Neural cell (in vitro differentiated cells): Measurements from ENCODE around the gene CDC42BPB. TPM values are rescaled to one million over a fixed set of nuclear protein-coding genes. Genes with fewer than 3 reads are reported as not detected.

Source experiments
- H2AFZ ChIP-seq: fragments of 200-600, 300-800 bp; sonication (generic), shearing (Covaris generic); 2 replicates; pipeline ENCODE4 v1.6.0; 2014; ENCODE audit warnings: low read depth, mild to moderate bottlenecking, antibody characterized with exemption, low read length, moderate library complexity
- H3F3A ChIP-seq: fragments of 200-600 bp; shearing (Covaris generic); 2 replicates; pipeline ENCODE4 v1.6.1; 2016; ENCODE audit warnings: mild to moderate bottlenecking, moderate library complexity, mixed read lengths, antibody characterized with exemption, low read length; ENCODE audit not compliant: insufficient read depth, poor library complexity, severe bottlenecking
- H3K27ac ChIP-seq: fragments of 200-600, 300-800 bp; sonication (generic), shearing (Covaris generic); 2 replicates; pipeline ENCODE4 v1.5.1; 2014; ENCODE audit warnings: mild to moderate bottlenecking, low read length, moderate library complexity
- H3K27me3 ChIP-seq: fragments of 300-800, 200-600 bp; sonication (generic), shearing (Covaris generic); 2 replicates; pipeline ENCODE4 v1.6.0; 2014; ENCODE audit warnings: mild to moderate bottlenecking, low read depth, low read length, moderate library complexity; ENCODE audit not compliant: insufficient read depth
- H3K36me3 ChIP-seq: fragments of 300-800, 200-600 bp; sonication (generic), shearing (Covaris generic); 2 replicates; pipeline ENCODE4 v1.5.1; 2014; ENCODE audit warnings: mild to moderate bottlenecking, antibody characterized with exemption, low read length, moderate library complexity; ENCODE audit not compliant: insufficient read depth
- H3K4me2 ChIP-seq: fragments of 300-800, 200-600 bp; sonication (generic), shearing (Covaris generic); 2 replicates; pipeline ENCODE4 v1.6.0; 2014; ENCODE audit warnings: mild to moderate bottlenecking, low read length
- H3K4me3 ChIP-seq: fragments of 300-800, 200-600 bp; sonication (generic), shearing (Covaris generic); 2 replicates; pipeline ENCODE4 v1.5.1; 2014; ENCODE audit warnings: mild to moderate bottlenecking, low read length, moderate library complexity
- H3K79me2 ChIP-seq: fragments of 200-600 bp; shearing (Covaris generic); replicated peaks from 2 replicates; pipeline ENCODE4 v1.6.0; 2014; ENCODE audit warnings: mild to moderate bottlenecking, low read length, moderate library complexity; ENCODE audit not compliant: insufficient read depth
- H3K9ac ChIP-seq: fragments of 300-800, 200-600 bp; sonication (generic), shearing (Covaris generic); 2 replicates; pipeline ENCODE4 v1.6.1; 2016; ENCODE audit warnings: mild to moderate bottlenecking, low read length, mixed read lengths
- H3K9me2 ChIP-seq: fragments of 200-600 bp; shearing (Covaris generic); 2 replicates; pipeline ENCODE4 v1.6.1; 2016; ENCODE audit warnings: mild to moderate bottlenecking, low read length, mixed read lengths; ENCODE audit not compliant: insufficient read depth
- H3K9me3 ChIP-seq: fragments of 200-600, 300-800 bp; sonication (generic), shearing (Covaris generic); 2 replicates; pipeline ENCODE4 v1.6.1; 2016; ENCODE audit warnings: mild to moderate bottlenecking, mixed run types, low read length, moderate library complexity, mixed read lengths
- H4K20me1 ChIP-seq: fragments of 200-600 bp; shearing (Covaris generic); 2 replicates; pipeline ENCODE4 v1.6.1; 2016; ENCODE audit warnings: mild to moderate bottlenecking, mixed run types; ENCODE audit not compliant: insufficient read depth
- EP300 ChIP-seq: fragments of 450-650 bp; conservative IDR thresholded peaks from 2 replicates; pipeline ENCODE4 v1.6.1; 2014; ENCODE audit warnings: antibody characterized with exemption, mild to moderate bottlenecking, moderate library complexity; ENCODE audit not compliant: poor library complexity, severe bottlenecking
- EZH2 ChIP-seq: fragments of 200-600, 300-800 bp; shearing (Covaris generic), sonication (generic); IDR thresholded peaks from 2 replicates; pipeline ENCODE4 v1.6.1; 2014; ENCODE audit warnings: antibody characterized with exemption, low read length, borderline replicate concordance, mild to moderate bottlenecking; ENCODE audit not compliant: insufficient read depth, poor library complexity, severe bottlenecking
- MXI1 ChIP-seq: fragments of 450-650 bp; conservative IDR thresholded peaks from 2 replicates; pipeline ENCODE4 v1.6.1; 2014; ENCODE audit warnings: antibody characterized with exemption, mild to moderate bottlenecking; ENCODE audit not compliant: poor library complexity, severe bottlenecking
- POLR2AphosphoS5 ChIP-seq: IDR thresholded peaks from 2 replicates; pipeline ENCODE4 v1.6.1; 2012
- RAD21 ChIP-seq: fragments of 450-650 bp; conservative IDR thresholded peaks from 2 replicates; pipeline ENCODE4 v1.6.1; 2014; ENCODE audit warnings: antibody characterized with exemption, mild to moderate bottlenecking, moderate library complexity
- SMC3 ChIP-seq: fragments of 450-650 bp; conservative IDR thresholded peaks from 2 replicates; pipeline ENCODE4 v1.6.1; 2014; ENCODE audit warnings: antibody characterized with exemption, mild to moderate bottlenecking, moderate library complexity; ENCODE audit not compliant: poor library complexity
- TAF1 ChIP-seq: IDR thresholded peaks from 2 replicates; pipeline ENCODE4 v1.6.1; 2012; ENCODE audit warnings: low read depth
- polyA plus RNA-seq: library from polyadenylated mRNA; depleted of rRNA; stranded (reverse); fragments of >200 nt; gene quantifications from 2 replicates; pipeline ENCODE4 v1.2.3, GENCODE V29; 2014
- TF ChIP-seq, protein P1 (sequence below): IDR thresholded peaks from 2 replicates; pipeline ENCODE4 v1.6.1; 2012; ENCODE audit warnings: borderline replicate concordance
- TF ChIP-seq, protein P2 (sequence below): fragments of 450-650 bp; IDR thresholded peaks from 2 replicates; pipeline ENCODE4 v1.5.1; 2014; ENCODE audit warnings: antibody characterized with exemption, mild to moderate bottlenecking, moderate library complexity; ENCODE audit not compliant: poor library complexity, severe bottlenecking

CDC42BPB gene
- polyA plus RNA-seq, 1 donor from 2014 or later = 43.8 TPM

DNA sequence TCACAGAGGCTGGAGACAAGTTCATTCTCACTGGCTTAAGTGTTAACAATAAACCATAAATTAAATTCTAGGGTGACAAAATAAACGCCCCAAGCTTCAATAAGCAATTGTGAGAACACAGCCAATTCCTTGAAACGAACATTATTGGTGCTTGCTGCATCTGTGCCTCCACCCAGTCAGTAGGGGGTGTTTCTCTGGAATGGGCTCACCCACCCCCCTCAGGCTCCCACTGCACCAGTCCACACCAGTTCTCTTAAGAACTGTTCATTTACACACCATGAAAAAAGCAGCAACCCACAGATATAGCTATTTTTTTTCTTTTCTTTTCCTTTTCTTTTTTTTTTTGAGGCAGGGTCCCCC lies 34.7 kb downstream of the CDC42BPB start:
- TF ChIP-seq POLR2AphosphoS5 = no peak
- TF ChIP-seq, protein P1, sequence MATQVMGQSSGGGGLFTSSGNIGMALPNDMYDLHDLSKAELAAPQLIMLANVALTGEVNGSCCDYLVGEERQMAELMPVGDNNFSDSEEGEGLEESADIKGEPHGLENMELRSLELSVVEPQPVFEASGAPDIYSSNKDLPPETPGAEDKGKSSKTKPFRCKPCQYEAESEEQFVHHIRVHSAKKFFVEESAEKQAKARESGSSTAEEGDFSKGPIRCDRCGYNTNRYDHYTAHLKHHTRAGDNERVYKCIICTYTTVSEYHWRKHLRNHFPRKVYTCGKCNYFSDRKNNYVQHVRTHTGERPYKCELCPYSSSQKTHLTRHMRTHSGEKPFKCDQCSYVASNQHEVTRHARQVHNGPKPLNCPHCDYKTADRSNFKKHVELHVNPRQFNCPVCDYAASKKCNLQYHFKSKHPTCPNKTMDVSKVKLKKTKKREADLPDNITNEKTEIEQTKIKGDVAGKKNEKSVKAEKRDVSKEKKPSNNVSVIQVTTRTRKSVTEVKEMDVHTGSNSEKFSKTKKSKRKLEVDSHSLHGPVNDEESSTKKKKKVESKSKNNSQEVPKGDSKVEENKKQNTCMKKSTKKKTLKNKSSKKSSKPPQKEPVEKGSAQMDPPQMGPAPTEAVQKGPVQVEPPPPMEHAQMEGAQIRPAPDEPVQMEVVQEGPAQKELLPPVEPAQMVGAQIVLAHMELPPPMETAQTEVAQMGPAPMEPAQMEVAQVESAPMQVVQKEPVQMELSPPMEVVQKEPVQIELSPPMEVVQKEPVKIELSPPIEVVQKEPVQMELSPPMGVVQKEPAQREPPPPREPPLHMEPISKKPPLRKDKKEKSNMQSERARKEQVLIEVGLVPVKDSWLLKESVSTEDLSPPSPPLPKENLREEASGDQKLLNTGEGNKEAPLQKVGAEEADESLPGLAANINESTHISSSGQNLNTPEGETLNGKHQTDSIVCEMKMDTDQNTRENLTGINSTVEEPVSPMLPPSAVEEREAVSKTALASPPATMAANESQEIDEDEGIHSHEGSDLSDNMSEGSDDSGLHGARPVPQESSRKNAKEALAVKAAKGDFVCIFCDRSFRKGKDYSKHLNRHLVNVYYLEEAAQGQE = no peak
- no peak for TF ChIP-seq TAF1
- TF ChIP-seq EP300 = no peak
- TF ChIP-seq RAD21 = no peak
- TF ChIP-seq SMC3 = no peak
- no peak for TF ChIP-seq MXI1
- TF ChIP-seq, protein P2, sequence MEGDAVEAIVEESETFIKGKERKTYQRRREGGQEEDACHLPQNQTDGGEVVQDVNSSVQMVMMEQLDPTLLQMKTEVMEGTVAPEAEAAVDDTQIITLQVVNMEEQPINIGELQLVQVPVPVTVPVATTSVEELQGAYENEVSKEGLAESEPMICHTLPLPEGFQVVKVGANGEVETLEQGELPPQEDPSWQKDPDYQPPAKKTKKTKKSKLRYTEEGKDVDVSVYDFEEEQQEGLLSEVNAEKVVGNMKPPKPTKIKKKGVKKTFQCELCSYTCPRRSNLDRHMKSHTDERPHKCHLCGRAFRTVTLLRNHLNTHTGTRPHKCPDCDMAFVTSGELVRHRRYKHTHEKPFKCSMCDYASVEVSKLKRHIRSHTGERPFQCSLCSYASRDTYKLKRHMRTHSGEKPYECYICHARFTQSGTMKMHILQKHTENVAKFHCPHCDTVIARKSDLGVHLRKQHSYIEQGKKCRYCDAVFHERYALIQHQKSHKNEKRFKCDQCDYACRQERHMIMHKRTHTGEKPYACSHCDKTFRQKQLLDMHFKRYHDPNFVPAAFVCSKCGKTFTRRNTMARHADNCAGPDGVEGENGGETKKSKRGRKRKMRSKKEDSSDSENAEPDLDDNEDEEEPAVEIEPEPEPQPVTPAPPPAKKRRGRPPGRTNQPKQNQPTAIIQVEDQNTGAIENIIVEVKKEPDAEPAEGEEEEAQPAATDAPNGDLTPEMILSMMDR = no peak
- TF ChIP-seq EZH2 = no peak
- Histone ChIP-seq H3K4me3 (no peak overlapping the region), H3K79me2 (peaks cover 18% of the 10 kb centered on the region), H3K9ac (no peak overlapping the region), H3K9me2 (no peaks in the 10 kb centered on the region), H3K27me3 (no peaks in the 10 kb centered on the region), H3K9me3 (no peaks in the 10 kb centered on the region), H3K36me3 (no peaks in the 10 kb centered on the region), H3F3A (no peaks in the 10 kb centered on the region), H4K20me1 (no peaks in the 10 kb centered on the region), H3K27ac (no peak overlapping the region), H3K4me2 (no peak overlapping the region), H2AFZ (no peak overlapping the region)

DNA sequence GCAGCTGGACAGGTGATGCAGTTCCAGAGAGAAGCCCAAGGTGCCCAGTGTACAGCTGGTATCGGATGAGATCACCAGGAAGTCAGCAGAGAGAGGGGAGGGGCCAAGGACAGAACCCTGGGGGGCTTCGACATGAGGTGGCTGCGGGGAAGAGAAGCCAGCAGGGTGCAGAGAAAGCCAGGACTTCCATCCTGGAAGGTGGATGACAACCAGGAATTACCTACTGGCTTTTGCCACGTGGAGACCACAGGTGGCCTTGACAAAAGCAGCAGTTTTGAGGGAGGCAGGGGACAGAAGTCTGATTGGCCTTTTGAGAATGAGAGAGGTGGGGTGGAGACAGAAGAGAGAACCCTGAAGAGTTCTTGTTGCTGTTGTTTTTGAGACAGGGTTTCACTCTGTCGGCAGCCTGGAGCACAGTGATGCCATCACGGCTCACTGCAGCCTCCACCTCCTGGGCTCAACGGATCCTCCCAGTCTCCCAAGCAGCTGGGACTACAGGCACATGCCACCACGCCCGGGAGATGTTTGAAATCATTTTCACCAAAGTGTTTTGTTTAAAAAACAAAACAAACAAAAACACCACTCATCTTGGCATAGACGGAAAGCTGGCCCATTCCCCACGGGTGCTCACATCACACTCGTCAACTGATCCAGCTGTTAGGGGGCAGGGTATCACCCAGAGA lies 35.2 kb downstream of the CDC42BPB start:
- TF ChIP-seq, protein P1 = no peak
- TF ChIP-seq, protein P2 = no peak
- no peak for TF ChIP-seq EP300
- TF ChIP-seq POLR2AphosphoS5 = no peak
- no peak for TF ChIP-seq RAD21
- TF ChIP-seq TAF1 = no peak
- no peak for TF ChIP-seq SMC3
- no peak for TF ChIP-seq MXI1
- TF ChIP-seq EZH2 = no peak
- H2AFZ ChIP-seq = no peak overlapping the region
- no peak overlapping the region for H3K27ac ChIP-seq
- H3K9ac ChIP-seq = no peak overlapping the region
- no peaks in the 10 kb centered on the region for H3F3A ChIP-seq
- no peak overlapping the region for H3K4me3 ChIP-seq
- no peaks in the 10 kb centered on the region for H4K20me1 ChIP-seq
- peaks cover 13% of the 10 kb centered on the region for H3K79me2 ChIP-seq
- H3K4me2 ChIP-seq = no peak overlapping the region
- H3K9me3 ChIP-seq = no peaks in the 10 kb centered on the region
- no peaks in the 10 kb centered on the region for H3K9me2 ChIP-seq
- H3K27me3 ChIP-seq = no peaks in the 10 kb centered on the region
- H3K36me3 ChIP-seq = no peaks in the 10 kb centered on the region
